K562 (cell line): Measurements from ENCODE around the gene SAMD4A. TPM values are rescaled to one million over a fixed set of nuclear protein-coding genes. Genes with fewer than 3 reads are reported as not detected.

Experiments used
- ATAC-seq: fragments of 200-7000 bp; cut with Tn5 transposase; 3 replicates; pipeline ENCODE4 v1.9.1; 2020; ENCODE audit warnings: moderate library complexity
- BruUV-seq: library from RNA; stranded (reverse); fragments of 400-500 nt; replicated peaks from 2 replicates; lab custom pipeline; 2021; lab: Mats Ljungman, UMichigan
- CTCF ChIA-PET: fragments of 300-600 bp; formaldehyde crosslinking; extraction: SDS; loops from one replicate; lab custom pipeline; 2021; ENCODE audit warnings: low intra/inter-chr PET ratio; lab: Yijun Ruan, JAX
- POLR2A ChIA-PET: fragments of 300-600, 350-650 bp; sonication (Branson Sonifier 250); formaldehyde crosslinking; extraction: SDS; loops from one replicate; lab custom pipeline; 2021; ENCODE audit warnings: antibody characterized with exemption, inconsistent platforms; lab: Yijun Ruan, JAX
- DNase-seq, 4 experiments: peaks; one replicate each; pipeline versions ENCODE4 v3.0.0 to v3.0.0-alpha.2; 2011 to 2018; ENCODE audit warnings: low spot score in 3 of 4, mixed read lengths in 3 of 4; ENCODE audit errors: extremely low read depth in 1 of 4
- FAIRE-seq: peaks from 2 replicates; lab custom pipeline; 2011; peaks lifted over from hg19 to GRCh38; lab: Jason Lieb, UNC
- H2AFZ ChIP-seq: 2 replicates; pipeline ENCODE4 v1.6.0; 2011; ENCODE audit warnings: low read depth, low read length, control low read depth, inconsistent platforms
- H3K27ac ChIP-seq: fragments of 200-600 bp; 3 replicates; pipeline ENCODE4 v1.8.0; 2011; ENCODE audit warnings: low read depth, mild to moderate bottlenecking, control low read depth, inconsistent platforms, low read length, moderate library complexity, mixed read lengths; ENCODE audit errors: extremely low read depth
- H3K27me3 ChIP-seq, 2 experiments: fragments of 300-600 bp in 1 of 2; 2 replicates in 1 of 2; 3 replicates in 1 of 2; pipeline versions ENCODE4 v1.6.0 to v1.8.0; 2011; ENCODE audit warnings: inconsistent platforms in 2 of 2, low read length in 2 of 2, mild to moderate bottlenecking in 1 of 2, mixed read lengths in 1 of 2, moderate library complexity in 1 of 2; ENCODE audit not compliant: control insufficient read depth in 2 of 2, insufficient read depth in 2 of 2
- H3K36me3 ChIP-seq: fragments of 300-600 bp; 3 replicates; pipeline ENCODE4 v1.8.0; 2011; ENCODE audit warnings: mild to moderate bottlenecking, low read length, inconsistent platforms; ENCODE audit not compliant: control insufficient read depth, insufficient read depth
- H3K4me1 ChIP-seq, 2 experiments: fragments of 200-600 bp in 1 of 2; replicated peaks in 1 of 2; 2 replicates in 1 of 2; 3 replicates in 1 of 2; pipeline versions ENCODE4 v1.5.1 to v1.8.0; 2011; ENCODE audit warnings: inconsistent platforms in 2 of 2, low read length in 2 of 2, mild to moderate bottlenecking in 1 of 2, mixed read lengths in 1 of 2, moderate library complexity in 1 of 2; ENCODE audit not compliant: control insufficient read depth in 2 of 2, insufficient read depth in 2 of 2
- H3K4me2 ChIP-seq: 2 replicates; pipeline ENCODE4 v1.6.1; 2011; ENCODE audit warnings: low read length, control low read depth, inconsistent platforms, mixed read lengths; ENCODE audit not compliant: insufficient read depth
- H3K4me3 ChIP-seq: fragments of 200-600 bp; sonication (generic), shearing (Covaris generic); 2 replicates; pipeline ENCODE4 v1.5.1; 2016; ENCODE audit warnings: control low read depth, inconsistent platforms
- H3K79me2 ChIP-seq: fragments of 200-600 bp; 3 replicates; pipeline ENCODE4 v1.8.0; 2011; ENCODE audit warnings: low read length, inconsistent platforms; ENCODE audit not compliant: control insufficient read depth, insufficient read depth
- H3K9ac ChIP-seq, 2 experiments: 2 replicates each; pipeline versions ENCODE4 v1.6.0 to v1.6.1; 2011; ENCODE audit warnings: low read depth in 2 of 2, low read length in 2 of 2, control low read depth in 1 of 2, inconsistent platforms in 1 of 2, mild to moderate bottlenecking in 1 of 2, mixed read lengths in 1 of 2; ENCODE audit not compliant: insufficient read depth in 1 of 2
- H3K9me1 ChIP-seq: one replicate; pipeline ENCODE4 v1.6.0; 2011; ENCODE audit warnings: inconsistent platforms, mild to moderate bottlenecking, low read length, moderate library complexity; ENCODE audit not compliant: control insufficient read depth, insufficient read depth
- H3K9me3 ChIP-seq: replicated peaks from 2 replicates; pipeline ENCODE4 v1.5.1; 2011; ENCODE audit warnings: low read depth, low read length, inconsistent platforms; ENCODE audit not compliant: control insufficient read depth, insufficient read depth
- H4K20me1 ChIP-seq: replicated peaks from 2 replicates; pipeline ENCODE4 v1.6.1; 2011; ENCODE audit warnings: low read length, inconsistent platforms, mixed read lengths; ENCODE audit not compliant: control insufficient read depth, insufficient read depth
- BRF2 ChIP-seq: IDR thresholded peaks from 3 replicates; pipeline ENCODE4 v1.6.1; 2011; ENCODE audit warnings: borderline replicate concordance, mild to moderate bottlenecking; ENCODE audit not compliant: insufficient read length, insufficient read depth
- EHMT2 ChIP-seq: fragments of 450-650 bp; IDR thresholded peaks from 2 replicates; pipeline ENCODE4 v1.6.1; 2018; ENCODE audit warnings: antibody characterized with exemption
- HEY1 ChIP-seq: fragments of 250-450 bp; sonication (Bioruptor Pico); IDR thresholded peaks from 2 replicates; pipeline ENCODE4 v1.5.0; 2020; ENCODE audit warnings: mild to moderate bottlenecking, moderate library complexity, borderline replicate concordance
- PHF20 ChIP-seq: fragments of 450-650 bp; IDR thresholded peaks from 2 replicates; pipeline ENCODE4 v1.6.1; 2018; ENCODE audit not compliant: partially characterized antibody
- RUNX1 ChIP-seq: sonication (generic); IDR thresholded peaks from 2 replicates; pipeline ENCODE4 v1.6.1; 2016; ENCODE audit warnings: antibody characterized with exemption, low read depth
- SMARCA4 ChIP-seq: fragments of 450-650 bp; IDR thresholded peaks from 2 replicates; pipeline ENCODE4 v1.6.1; 2016
- SRSF3 ChIP-seq: fragments of 200-400 bp; formaldehyde crosslinking; IDR thresholded peaks from 2 replicates; pipeline ENCODE4 v1.6.1; 2016; ENCODE audit warnings: mild to moderate bottlenecking, low read length, moderate library complexity; ENCODE audit not compliant: insufficient read depth
- SRSF9 ChIP-seq: fragments of 200-400 bp; formaldehyde crosslinking; IDR thresholded peaks from 2 replicates; pipeline ENCODE4 v1.6.1; 2017; ENCODE audit warnings: low read depth, low read length, borderline replicate concordance
- STAG1 ChIP-seq: sonication (generic); formaldehyde crosslinking; IDR thresholded peaks from 2 replicates; pipeline ENCODE4 v1.5.0; 2020; ENCODE audit warnings: missing genetic modification reagents, borderline replicate concordance
- TAL1 ChIP-seq: fragments of 450-650 bp; IDR thresholded peaks from 2 replicates; pipeline ENCODE4 v1.6.1; 2016; ENCODE audit warnings: mild to moderate bottlenecking
- TCFL5 ChIP-seq: fragments of 250-450 bp; sonication (Bioruptor Pico); conservative IDR thresholded peaks from 2 replicates; pipeline ENCODE4 v1.6.1; 2021; ENCODE audit warnings: mild to moderate bottlenecking, moderate library complexity, matching md5 sums
- TFE3 ChIP-seq: fragments of 450-650 bp; formaldehyde crosslinking; IDR thresholded peaks from 2 replicates; pipeline ENCODE4 v1.4.0; 2020; ENCODE audit warnings: mild to moderate bottlenecking, mixed read lengths
- TSHZ1 ChIP-seq: fragments of 250-450 bp; sonication (Bioruptor Pico); IDR thresholded peaks from 2 replicates; pipeline ENCODE4 v1.4.0; 2020; ENCODE audit warnings: mild to moderate bottlenecking, moderate library complexity
- XRCC3 ChIP-seq: fragments of 450-650 bp; IDR thresholded peaks from 2 replicates; pipeline ENCODE4 v1.6.1; 2017; ENCODE audit warnings: mild to moderate bottlenecking, moderate library complexity
- ZNF740 ChIP-seq, 3 experiments: fragments of 200-800 bp in 1 of 3; sonication (Bioruptor generic) in 1 of 3; sonication (generic) in 1 of 3; formaldehyde crosslinking in 1 of 3; IDR thresholded peaks; 2 replicates each; pipeline versions ENCODE4 v1.6.1 to v1.8.0; 2016 to 2022; ENCODE audit warnings: mild to moderate bottlenecking in 2 of 3, missing compliant biosample characterization in 2 of 3, missing genetic modification characterization in 2 of 3, missing genetic modification reagents in 1 of 3
- WGBS: fragments of 100-300 bp; shearing (Covaris generic); methylation state at CpG from one replicate; pipeline ENCODE4 v1.1.6; 2016; ENCODE audit warnings: low coverage, mixed read lengths; ENCODE audit not compliant: insufficient coverage; ENCODE audit errors: missing lambda C conversion rate; 5-methylcytosine and 5-hydroxymethylcytosine counted together
- in situ Hi-C: fragments of 300-500 bp; cut with MboI; formaldehyde crosslinking; loops from 4 replicates; pipeline ENCODE4 v1.15.0; 2018; ENCODE audit warnings: inconsistent platforms, mixed read lengths
- intact Hi-C: fragments of 100-400 bp; cut with micrococcal nuclease; formaldehyde crosslinking; loops from 2 replicates; pipeline ENCODE4 v1.14.2; 2022
- polyA plus RNA-seq, 8 experiments: library from polyadenylated mRNA; depleted of rRNA in 4 of 8; stranded (reverse) in 5 of 8; unstranded in 3 of 8; fragments of >200 nt; fragmentation: Nextera tagmentation in 2 of 8; fragmentation: Illumina TruSeq in 1 of 8; extraction: Ambion mirVana in 2 of 8; extraction: Trizol in 1 of 8; gene quantifications; 2 replicates each; pipeline versions ENCODE4 v1.2.1 to v1.2.3, GENCODE V29; 2011 to 2014; ENCODE audit warnings: inconsistent platforms in 1 of 8, missing spikeins in 1 of 8
- total RNA-seq, 7 experiments: library from RNA; depleted of rRNA in 6 of 7; stranded (reverse); fragments of >200 nt in 6 of 7; fragmentation: Illumina TruSeq in 2 of 7; extraction: Trizol in 2 of 7; gene quantifications; 2 replicates each; pipeline versions ENCODE4 v1.2.1 to v1.2.3, GENCODE V29; 2011 to 2021; ENCODE audit warnings: low replicate concordance in 1 of 7

The SAMD4A gene
- total and polyA plus RNA-seq, 9 of the 15 experiments (the other 6 are each of a cell fraction or from before 2014, with no cell fraction given) = 0.66 to 6.8 (median 3.3) TPM

- H3K27ac ChIP-seq = no peak overlapping the region
- DNase-seq (no peak), FAIRE-seq (no peak), ATAC-seq (no peak)
- no peaks in the 10 kb centered on the region for H4K20me1 ChIP-seq
- no peak for TF ChIP-seq PHF20
- TF ChIP-seq RUNX1 = no peak
- no peak for TF ChIP-seq ZNF740 (CRISPR knock-in tag; IDR thresholded peaks at IDR 0.05)
- no peak for TF ChIP-seq ZNF740 (tag; IDR thresholded peaks at IDR 0.05)
- no peak for TF ChIP-seq SRSF9
- TF ChIP-seq TSHZ1 = no peak
- TF ChIP-seq SRSF3 = no peak
- no peak for TF ChIP-seq TCFL5 (CRISPR knock-in tag)
- no peak for TF ChIP-seq EHMT2
- TF ChIP-seq STAG1 (CRISPR knock-in tag) = no peak
- no peak for TF ChIP-seq TAL1
- no peak for TF ChIP-seq SMARCA4
- TF ChIP-seq BRF2 = no peak
- TF ChIP-seq TFE3 (CRISPR knock-in tag) = no peak
- TF ChIP-seq XRCC3 = no peak
- TF ChIP-seq HEY1 (CRISPR knock-in tag) = no peak
- H3K79me2 ChIP-seq = no peaks in the 10 kb centered on the region; the same call in 2 of the 3 replicates
- no peaks in the 10 kb centered on the region for H3K9me1 ChIP-seq
- no peaks in the 10 kb centered on the region for H3K9me3 ChIP-seq
- no TSS peak for BruUV-seq
- H3K4me2 ChIP-seq = no peak overlapping the region
- no peak overlapping the region for H3K9ac ChIP-seq
- ChIA-PET POLR2A (no interaction called here), CTCF (no interaction called here)
- intact Hi-C loops = no loop called here
- in situ Hi-C loops = no loop called here
- H2AFZ ChIP-seq = no peak overlapping the region
- peaks cover 0 to 3% of the 10 kb centered on the region in 2 experiments; a peak in 1 of 5 replicates for H3K4me1 ChIP-seq
- 59% methylated on average over 3 of the region's 3 CpGs for WGBS
- H3K4me3 ChIP-seq = no peak overlapping the region
- no peaks in the 10 kb centered on the region for H3K27me3 ChIP-seq
- no peaks in the 10 kb centered on the region for H3K36me3 ChIP-seq
Observed at GRCh38 chr14:54629635-54630360, 62.9 kb downstream of the SAMD4A start.
